GM06990 (cell line): ENCODE results near the gene MYO18A.

Source experiments
- DNase-seq: peaks from one replicate; pipeline ENCODE4 v3.0.0-alpha.2; 2011; ENCODE audit not compliant: insufficient read length; ENCODE audit errors: extremely low read depth
- H3K27me3 ChIP-seq: replicated peaks from 2 replicates; pipeline ENCODE4 v1.6.0; 2011; ENCODE audit warnings: low read length; ENCODE audit not compliant: control insufficient read depth, insufficient read depth
- H3K36me3 ChIP-seq: 2 replicates; pipeline ENCODE4 v1.5.1; 2011; ENCODE audit warnings: low read length; ENCODE audit not compliant: control insufficient read depth, insufficient read depth
- H3K4me3 ChIP-seq: replicated peaks from 2 replicates; pipeline ENCODE4 v1.5.1; 2011; ENCODE audit warnings: low read depth, mild to moderate bottlenecking, control low read depth, low read length
- CTCF ChIP-seq: IDR thresholded peaks from 2 replicates; pipeline ENCODE4 v1.5.1; 2011; ENCODE audit warnings: low read length, control low read depth, mild to moderate bottlenecking, inconsistent platforms; ENCODE audit not compliant: insufficient read depth, poor library complexity, severe bottlenecking

MYO18A gene

GRCh38 chr17:29032013-29032856 is 148.0 kb downstream of the MYO18A start:
- no peak for TF ChIP-seq CTCF
- Histone ChIP-seq H3K4me3 (no peak overlapping the region), H3K36me3 (no peaks in the 10 kb centered on the region), H3K27me3 (no peaks in the 10 kb centered on the region; the same call in none of the 2 replicates)
- DNase-seq: no peak

- H3K27me3 ChIP-seq: no peaks in the 10 kb centered on the region; the same call in none of the 2 replicates
- H3K36me3 ChIP-seq: no peaks in the 10 kb centered on the region
- no peak for TF ChIP-seq CTCF
- no peak for DNase-seq
- no peak overlapping the region for H3K4me3 ChIP-seq
Observed at GRCh38 chr17:29031488-29031887, 148.7 kb downstream of the MYO18A start.

GRCh38 chr17:29024316-29024952 is 155.8 kb downstream of the MYO18A start:
- H3K36me3 ChIP-seq: no peaks in the 10 kb centered on the region
- no peak for TF ChIP-seq CTCF
- no peak for DNase-seq
- H3K4me3 ChIP-seq: no peak overlapping the region
- peaks cover 1% of the 10 kb centered on the region; the same call in 1 of the 2 replicates for H3K27me3 ChIP-seq

- H3K4me3 ChIP-seq: no peak overlapping the region
- no peaks in the 10 kb centered on the region for H3K36me3 ChIP-seq
- DNase-seq: no peak
- TF ChIP-seq CTCF: no peak
- peaks cover 1% of the 10 kb centered on the region; the same call in 1 of the 2 replicates for H3K27me3 ChIP-seq
Observed at GRCh38 chr17:29022074-29022473, 158.1 kb downstream of the MYO18A start.

- no peak for DNase-seq
- Histone ChIP-seq H3K27me3 (peaks cover 1% of the 10 kb centered on the region; the same call in 1 of the 2 replicates), H3K36me3 (no peaks in the 10 kb centered on the region)
Observed at GRCh38 chr17:29021226-29021625, 159.0 kb downstream of the MYO18A start.

More at GRCh38 chr17:29021226-29021625, 159.0 kb downstream of the MYO18A start:
- H3K4me3 ChIP-seq: no peak overlapping the region
- TF ChIP-seq CTCF: no peak
